RWPE1 (cell line): ENCODE data around the gene TTI1.
"Not testable (repeated sequence)": the region's sequence is repeated elsewhere in the genome, so short reads cannot be mapped to it uniquely, and the experiment has no call there.

ENCODE experiments used
- CTCF ChIA-PET: fragments of 350-600 bp; sonication (Branson Sonifier 250); formaldehyde crosslinking; extraction: SDS; loops from one replicate; lab custom pipeline; 2021; lab: Yijun Ruan, JAX
- POLR2A ChIA-PET: fragments of 400-600 bp; formaldehyde crosslinking; extraction: SDS; loops from one replicate; lab custom pipeline; 2020; ENCODE audit warnings: antibody characterized with exemption; ENCODE audit not compliant: low non-redundant PET; lab: Yijun Ruan, JAX
- DNase-seq: peaks from one replicate; pipeline ENCODE4 v3.0.0; 2012; ENCODE audit warnings: low spot score
- H3K27ac ChIP-seq: fragments of 450-650 bp; 2 replicates; pipeline ENCODE4 v1.5.1; 2017
- TF ChIP-seq, protein P1 (sequence below): fragments of 450-650 bp; conservative IDR thresholded peaks from 2 replicates; pipeline ENCODE4 v1.5.1; 2017; ENCODE audit warnings: low read depth, mild to moderate bottlenecking

The TTI1 gene

DNA sequence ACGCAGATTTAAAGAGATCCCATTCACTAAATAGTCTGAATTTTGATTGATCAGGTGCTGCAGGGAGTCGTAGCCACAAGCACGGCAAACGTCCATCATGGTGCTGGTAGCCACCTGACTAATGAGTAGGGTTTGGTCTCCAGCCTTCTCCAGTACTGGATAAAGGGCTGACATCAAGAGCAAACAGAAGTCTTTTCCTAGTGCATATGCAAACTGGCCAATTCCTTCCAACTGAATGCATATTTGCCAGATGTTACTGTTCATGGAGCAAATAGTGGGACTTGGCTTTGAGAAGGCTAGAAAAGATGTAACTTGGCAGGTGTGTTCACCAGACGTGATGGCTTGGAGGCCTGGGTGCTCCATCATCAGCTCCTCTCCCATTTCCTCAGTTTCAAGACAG lies 21.6 kb downstream of the TTI1 start:
- TF ChIP-seq, protein P1, sequence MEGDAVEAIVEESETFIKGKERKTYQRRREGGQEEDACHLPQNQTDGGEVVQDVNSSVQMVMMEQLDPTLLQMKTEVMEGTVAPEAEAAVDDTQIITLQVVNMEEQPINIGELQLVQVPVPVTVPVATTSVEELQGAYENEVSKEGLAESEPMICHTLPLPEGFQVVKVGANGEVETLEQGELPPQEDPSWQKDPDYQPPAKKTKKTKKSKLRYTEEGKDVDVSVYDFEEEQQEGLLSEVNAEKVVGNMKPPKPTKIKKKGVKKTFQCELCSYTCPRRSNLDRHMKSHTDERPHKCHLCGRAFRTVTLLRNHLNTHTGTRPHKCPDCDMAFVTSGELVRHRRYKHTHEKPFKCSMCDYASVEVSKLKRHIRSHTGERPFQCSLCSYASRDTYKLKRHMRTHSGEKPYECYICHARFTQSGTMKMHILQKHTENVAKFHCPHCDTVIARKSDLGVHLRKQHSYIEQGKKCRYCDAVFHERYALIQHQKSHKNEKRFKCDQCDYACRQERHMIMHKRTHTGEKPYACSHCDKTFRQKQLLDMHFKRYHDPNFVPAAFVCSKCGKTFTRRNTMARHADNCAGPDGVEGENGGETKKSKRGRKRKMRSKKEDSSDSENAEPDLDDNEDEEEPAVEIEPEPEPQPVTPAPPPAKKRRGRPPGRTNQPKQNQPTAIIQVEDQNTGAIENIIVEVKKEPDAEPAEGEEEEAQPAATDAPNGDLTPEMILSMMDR: no peak
- DNase-seq: no peak
- H3K27ac ChIP-seq: no peak overlapping the region
- POLR2A ChIA-PET: interaction anchor here (0.6 kb wide), 1 partner anchor 85 kb away, joined by 3 read pairs; no protein-coding TSS in a partner anchor
- CTCF ChIA-PET: interaction anchor here (0.6 to 0.7 kb wide), 2 partner anchors 19 to 401 kb away, joined by 4 read pairs; no protein-coding TSS in a partner anchor

DNA sequence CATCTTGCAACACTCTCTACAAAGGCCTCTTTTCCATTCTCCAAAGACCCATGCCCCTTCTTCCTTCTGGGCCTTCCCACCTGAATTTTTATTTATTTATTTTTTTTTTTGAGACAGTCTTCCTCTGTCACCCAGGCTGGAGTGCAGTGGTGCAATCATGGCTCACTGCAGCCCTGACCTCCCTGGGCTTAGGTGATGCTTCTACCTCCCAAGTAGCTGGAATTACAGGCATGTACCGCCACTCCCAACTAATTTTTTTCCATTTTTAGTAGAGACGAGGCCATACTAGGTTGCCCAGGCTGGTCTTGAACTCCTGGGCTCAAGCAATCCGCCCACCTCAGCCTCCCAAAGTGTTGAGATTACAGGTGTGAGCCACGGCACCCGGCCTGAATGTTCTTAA lies 23.8 kb downstream of the TTI1 start:
- DNase-seq, H3K27ac ChIP-seq, POLR2A ChIA-PET: not testable (repeated sequence)
- CTCF ChIA-PET: interaction anchor here (0.6 to 0.8 kb wide), 2 partner anchors 15 to 212 kb away, joined by 3 read pairs; no protein-coding TSS in a partner anchor

DNA sequence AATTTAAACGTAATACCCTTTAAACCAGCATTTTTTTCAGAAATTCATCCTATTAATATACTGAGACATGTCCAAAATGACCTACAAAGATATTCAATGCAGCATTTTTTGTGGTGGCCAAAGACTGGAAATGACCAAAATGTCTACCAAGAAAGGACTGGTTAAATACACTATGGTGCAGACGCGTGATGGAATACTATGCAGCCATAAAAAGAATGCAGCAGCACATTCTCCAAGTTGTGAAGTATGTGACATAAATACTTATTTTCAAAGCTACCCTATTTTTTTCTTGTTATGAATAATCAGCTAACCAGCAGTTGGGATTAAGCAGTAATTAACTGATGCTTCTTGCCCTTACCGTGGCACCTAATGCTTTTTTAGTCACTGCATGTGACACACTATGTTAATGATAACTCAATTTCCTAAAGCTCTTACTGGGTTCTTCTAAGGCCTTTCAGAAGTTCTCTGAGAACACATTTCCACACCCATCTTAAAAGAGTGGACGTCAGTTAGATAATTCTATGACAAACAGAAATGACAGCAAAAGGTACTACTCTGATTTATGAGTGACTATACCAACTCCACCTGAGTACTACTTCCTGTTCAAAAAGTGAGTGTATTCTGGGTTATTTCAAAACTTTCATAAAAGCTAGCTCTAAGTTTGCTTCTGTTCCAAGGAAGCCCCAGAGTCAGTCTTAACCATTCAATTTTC lies 24.9 kb downstream of the TTI1 start:
- no peak for DNase-seq
- TF ChIP-seq, protein P1: no peak
- CTCF ChIA-PET: interaction anchor here (0.5 kb wide), 1 partner anchor 357 kb away, joined by 3 read pairs; no protein-coding TSS in a partner anchor
- no peak overlapping the region for H3K27ac ChIP-seq
- POLR2A ChIA-PET: interaction anchor here (0.7 kb wide), 1 partner anchor 44 kb away, joined by 3 read pairs; no protein-coding TSS in a partner anchor

DNA sequence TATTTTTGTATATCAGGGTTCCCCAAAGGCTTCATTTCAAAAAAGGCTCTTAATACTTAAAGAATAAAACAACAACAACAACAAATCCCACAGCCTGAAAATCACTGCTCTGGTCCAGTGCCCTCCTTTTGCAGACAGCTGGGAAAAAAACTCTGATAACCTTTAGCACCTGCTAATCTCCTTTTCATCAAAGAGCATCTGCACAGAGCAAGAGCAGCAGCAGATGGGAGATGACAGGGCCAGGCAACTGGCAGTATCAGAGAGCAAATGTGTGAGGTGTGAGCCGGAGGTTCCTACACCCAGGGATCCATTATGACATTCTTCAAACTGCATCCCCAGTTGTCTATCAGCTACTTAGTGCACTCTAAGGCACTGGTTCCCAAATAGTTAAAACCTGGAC lies 25.7 kb downstream of the TTI1 start:
- CTCF ChIA-PET: no interaction called here
- TF ChIP-seq, protein P1: no peak

DNA sequence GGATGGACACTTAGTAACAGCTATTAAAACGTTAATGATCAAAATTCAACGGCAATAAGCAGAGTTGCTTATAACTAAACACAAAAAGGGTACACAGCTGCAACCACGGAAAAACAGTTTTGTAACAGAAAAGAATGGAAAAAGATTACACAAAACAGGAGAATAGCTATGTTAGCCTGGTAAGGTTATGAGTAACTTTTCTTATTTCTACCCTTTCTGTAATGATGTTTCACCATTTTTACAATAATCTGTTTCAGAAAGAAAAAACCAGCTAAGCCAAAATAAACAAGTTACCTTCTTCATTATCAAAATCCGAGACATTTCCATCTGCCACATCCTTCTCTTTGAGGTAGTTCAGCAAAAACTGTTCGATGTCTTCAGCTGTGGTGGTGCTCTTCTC lies 27.4 kb downstream of the TTI1 start:
- TF ChIP-seq, protein P1: no peak
- CTCF ChIA-PET: no interaction called here
- no peak for DNase-seq
- POLR2A ChIA-PET: no interaction called here
- no peak overlapping the region for H3K27ac ChIP-seq

More for the DNA sequence above, 25.7 kb downstream of the TTI1 start:
- POLR2A ChIA-PET: no interaction called here
- DNase-seq: no peak
- H3K27ac ChIP-seq: no peak overlapping the region

DNA sequence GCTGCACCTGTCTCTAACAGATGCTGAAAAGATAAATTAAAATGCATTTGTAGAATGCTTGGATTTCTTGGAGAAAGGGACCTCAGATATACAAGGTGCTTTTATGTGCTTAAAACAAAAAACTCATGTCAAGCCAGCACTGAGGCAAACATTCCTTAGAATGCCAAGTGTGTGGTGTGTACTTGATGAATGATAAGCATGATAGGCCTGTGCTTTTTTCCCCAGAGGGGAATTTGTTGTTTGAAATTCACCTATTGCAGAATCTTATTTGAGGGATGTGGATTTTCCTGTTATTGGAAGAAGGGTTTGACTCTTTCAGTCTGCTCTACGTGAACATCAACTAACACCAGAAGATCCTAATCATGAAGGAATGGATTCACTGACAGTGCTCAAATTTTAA lies 28.8 kb downstream of the TTI1 start:
- no peak for DNase-seq
- POLR2A ChIA-PET: no interaction called here
- CTCF ChIA-PET: no interaction called here
- no peak overlapping the region for H3K27ac ChIP-seq
- TF ChIP-seq, protein P1: no peak

DNA sequence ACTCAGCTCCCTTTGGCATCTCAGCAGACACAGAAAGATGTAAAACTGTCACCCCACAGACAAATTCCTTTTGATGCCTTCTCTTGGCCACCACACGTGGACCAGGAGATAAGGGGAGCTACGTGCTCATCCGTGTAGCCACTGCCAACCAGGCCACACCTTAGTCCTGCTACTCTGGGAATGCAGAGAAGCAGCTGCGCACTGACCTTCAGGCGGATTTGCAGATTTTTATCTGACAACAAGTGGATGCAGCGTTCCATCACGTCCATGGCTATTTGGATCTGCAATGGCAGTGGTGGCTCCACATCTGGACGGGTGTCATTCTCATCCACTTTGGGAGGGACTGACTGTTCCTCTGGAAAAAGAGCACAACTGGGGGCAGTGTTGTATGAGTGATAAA lies 30.8 kb downstream of the TTI1 start:
- ChIA-PET CTCF (no interaction called here), POLR2A (no interaction called here)
- DNase-seq: no peak
- H3K27ac ChIP-seq: no peak overlapping the region
- TF ChIP-seq, protein P1: no peak
